SH-SY5Y (cell line): ENCODE results near the gene DNAJB9.

ENCODE experiments used
- GATA2 ChIP-seq: IDR thresholded peaks from 2 replicates; pipeline ENCODE4 v1.6.1; 2011; ENCODE audit warnings: mild to moderate bottlenecking, low read depth, low read length
- GATA3 ChIP-seq: IDR thresholded peaks from 2 replicates; pipeline ENCODE4 v1.6.1; 2011; ENCODE audit warnings: low read depth, mild to moderate bottlenecking, low read length, moderate library complexity

DNAJB9 gene

GRCh38 chr7:108614896-108615295, 45.2 kb downstream of the DNAJB9 start:
- TF ChIP-seq GATA3 (no peak), GATA2 (no peak)

- no peak for TF ChIP-seq GATA2
- no peak for TF ChIP-seq GATA3
These were observed 48.4 kb downstream of the DNAJB9 start for GRCh38 chr7:108618056-108618455.

GRCh38 chr7:108623220-108623619, 53.5 kb downstream of the DNAJB9 start:
- TF ChIP-seq GATA3: no peak
- no peak for TF ChIP-seq GATA2
